GM23338 (cell line): ENCODE data around the gene FBXL20. TPM values are rescaled to one million over a fixed set of nuclear protein-coding genes. Genes with fewer than 3 reads are reported as not detected.

Source experiments
- ATAC-seq: fragments of 200-7000 bp; cut with Tn5 transposase; 3 replicates; pipeline ENCODE4 v1.9.1; 2020
- DNase-seq: peaks from one replicate; pipeline ENCODE4 v3.0.0-alpha.2; 2015; ENCODE audit warnings: low spot score
- H2AFZ ChIP-seq: fragments of 200-600 bp; sonication (generic); 2 replicates; pipeline ENCODE4 v1.8.0; 2016; ENCODE audit warnings: antibody characterized with exemption, mild to moderate bottlenecking, moderate library complexity
- H3F3A ChIP-seq: fragments of 200-600 bp; sonication (generic); replicated peaks from 2 replicates; pipeline ENCODE4 v1.8.0; 2017; ENCODE audit warnings: antibody characterized with exemption, mixed run types, low read depth
- H3K27ac ChIP-seq: fragments of 200-600 bp; sonication (generic); 2 replicates; pipeline ENCODE4 v1.6.1; 2016; ENCODE audit warnings: low read depth
- H3K27me3 ChIP-seq: fragments of 200-600 bp; sonication (generic); 2 replicates; pipeline ENCODE4 v1.8.0; 2016; ENCODE audit warnings: mild to moderate bottlenecking, mixed run types, moderate library complexity; ENCODE audit not compliant: insufficient read depth
- H3K36me3 ChIP-seq: fragments of 200-600 bp; sonication (generic); 2 replicates; pipeline ENCODE4 v1.8.0; 2016; ENCODE audit warnings: mild to moderate bottlenecking; ENCODE audit not compliant: insufficient read depth
- H3K4me1 ChIP-seq: fragments of 200-600 bp; sonication (generic); 2 replicates; pipeline ENCODE4 v1.8.0; 2016; ENCODE audit warnings: mild to moderate bottlenecking, moderate library complexity; ENCODE audit not compliant: insufficient read depth
- H3K4me2 ChIP-seq: fragments of 200-600 bp; sonication (generic); 2 replicates; pipeline ENCODE4 v1.7.1; 2017; ENCODE audit warnings: mixed run types
- H3K4me3 ChIP-seq: fragments of 200-600 bp; sonication (generic); 2 replicates; pipeline ENCODE4 v1.6.1; 2016; ENCODE audit warnings: mixed run types
- H3K79me2 ChIP-seq: fragments of 200-600 bp; sonication (generic); replicated peaks from 2 replicates; pipeline ENCODE4 v1.8.0; 2017; ENCODE audit warnings: mild to moderate bottlenecking; ENCODE audit not compliant: insufficient read depth
- H3K9me2 ChIP-seq: fragments of 200-600 bp; sonication (generic); 2 replicates; pipeline ENCODE4 v1.8.0; 2017; ENCODE audit not compliant: insufficient read depth
- H4K20me1 ChIP-seq: fragments of 200-600 bp; sonication (generic); replicated peaks from 2 replicates; pipeline ENCODE4 v1.8.0; 2017; ENCODE audit warnings: mild to moderate bottlenecking; ENCODE audit not compliant: insufficient read depth
- H3K27ac Mint-ChIP-seq: 2 replicates; pipeline ENCODE4 v1.8.0; 2020; ENCODE audit warnings: inconsistent platforms, mild to moderate bottlenecking, moderate library complexity, mixed read lengths
- H3K27me3 Mint-ChIP-seq: 3 replicates; pipeline ENCODE4 v1.8.0; 2022; ENCODE audit warnings: low read depth, mild to moderate bottlenecking, moderate library complexity, mixed read lengths, inconsistent platforms; ENCODE audit not compliant: insufficient read depth, poor library complexity
- H3K36me3 Mint-ChIP-seq: 3 replicates; pipeline ENCODE4 v1.8.0; 2021; ENCODE audit warnings: low read depth, mild to moderate bottlenecking, inconsistent platforms, moderate library complexity, mixed read lengths
- H3K4me1 Mint-ChIP-seq: 3 replicates; pipeline ENCODE4 v1.8.0; 2020; ENCODE audit warnings: mild to moderate bottlenecking, inconsistent platforms, mixed read lengths
- H3K4me3 Mint-ChIP-seq: 3 replicates; pipeline ENCODE4 v1.8.0; 2021; ENCODE audit warnings: moderate library complexity, mild to moderate bottlenecking, inconsistent platforms, mixed read lengths
- H3K9me3 Mint-ChIP-seq: 3 replicates; pipeline ENCODE4 v1.8.0; 2020; ENCODE audit warnings: moderate library complexity, mild to moderate bottlenecking, inconsistent platforms, mixed read lengths
- CREB1 ChIP-seq: fragments of 250-450 bp; sonication (Bioruptor Pico); IDR thresholded peaks from 2 replicates; pipeline ENCODE4 v1.5.0; 2020; ENCODE audit warnings: low read depth, mild to moderate bottlenecking, moderate library complexity
- CTCF ChIP-seq, 2 experiments: fragments of 200-600 bp in 1 of 2; sonication (generic) in 1 of 2; conservative IDR thresholded peaks; 2 replicates each; pipeline versions ENCODE4 v1.5.1 to v1.6.1; 2016 to 2017; ENCODE audit warnings: antibody characterized with exemption in 2 of 2, low read depth in 2 of 2, mild to moderate bottlenecking in 2 of 2, moderate library complexity in 1 of 2
- EZH2 ChIP-seq: fragments of 200-600 bp; sonication (generic); IDR thresholded peaks from one replicate; pipeline ENCODE4 v1.8.0; 2017; ENCODE audit warnings: antibody characterized with exemption, mild to moderate bottlenecking, low read depth; ENCODE audit not compliant: unreplicated experiment
- EZH2phosphoT487 ChIP-seq: fragments of 200-600 bp; sonication (generic); IDR thresholded peaks from one replicate; pipeline ENCODE4 v1.8.1; 2018; ENCODE audit warnings: antibody characterized with exemption; ENCODE audit not compliant: unreplicated experiment
- JUNB ChIP-seq: IDR thresholded peaks from one replicate; pipeline ENCODE4 v1.6.1; 2016; ENCODE audit warnings: antibody characterized with exemption; ENCODE audit not compliant: unreplicated experiment
- NANOG ChIP-seq: IDR thresholded peaks from 2 replicates; pipeline ENCODE4 v1.6.1; 2016; ENCODE audit warnings: antibody characterized with exemption, borderline replicate concordance
- REST ChIP-seq: IDR thresholded peaks from one replicate; pipeline ENCODE4 v1.6.1; 2018; ENCODE audit warnings: antibody characterized with exemption; ENCODE audit not compliant: unreplicated experiment
- STAT1 ChIP-seq: IDR thresholded peaks from one replicate; pipeline ENCODE4 v1.6.1; 2016; ENCODE audit warnings: antibody characterized with exemption; ENCODE audit not compliant: unreplicated experiment
- ZNF331 ChIP-seq: fragments of 250-450 bp; sonication (Bioruptor Pico); IDR thresholded peaks from 2 replicates; pipeline ENCODE4 v1.5.0; 2020; ENCODE audit warnings: low read depth, mild to moderate bottlenecking, moderate library complexity
- polyA plus RNA-seq: library from polyadenylated mRNA; unstranded; fragments of >200 nt; fragmentation: Nextera tagmentation; extraction: Ambion mirVana; gene quantifications from 2 replicates; pipeline ENCODE4 v1.2.1, GENCODE V29; 2016
- total RNA-seq: library from RNA; depleted of rRNA; stranded (reverse); fragments of >200 nt; shearing (Covaris generic); gene quantifications from 2 replicates; pipeline ENCODE4 v1.2.3, GENCODE V29; 2014
- TF ChIP-seq, protein P1 (sequence below): IDR thresholded peaks from 2 replicates; pipeline ENCODE4 v1.6.1; 2016; ENCODE audit warnings: antibody characterized with exemption

FBXL20 gene
- total and polyA plus RNA-seq, 2 experiments from 2014 or later = 2.9 to 6.9 TPM

DNA sequence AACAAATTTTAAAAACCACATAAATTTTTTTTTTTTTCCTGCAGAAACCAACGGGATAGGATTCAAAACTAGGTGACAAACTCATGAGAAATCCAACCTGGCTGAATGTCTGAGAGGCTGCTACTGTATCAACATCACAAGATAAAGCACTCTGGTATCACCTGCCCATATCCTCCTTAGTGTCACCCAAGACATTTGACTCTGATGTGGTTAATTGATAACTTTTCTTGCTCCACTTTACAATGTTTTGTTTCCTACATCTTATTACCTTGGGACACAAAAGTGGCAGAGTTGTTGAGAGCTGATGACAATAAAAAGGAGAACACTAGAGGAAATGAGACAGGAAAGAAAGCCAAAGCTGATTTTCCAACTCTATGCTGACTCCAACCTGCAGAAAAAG is 4.0 kb upstream of the FBXL20 start (continued):
- TF ChIP-seq REST = no peak
- no peak for TF ChIP-seq NANOG
- TF ChIP-seq JUNB = no peak
- TF ChIP-seq CREB1 (CRISPR knock-in tag) = no peak

GRCh38 chr17:39404542-39405378 is 3.3 kb upstream of the FBXL20 start:
- no peak overlapping the region for H2AFZ ChIP-seq
- TF ChIP-seq, protein P1, sequence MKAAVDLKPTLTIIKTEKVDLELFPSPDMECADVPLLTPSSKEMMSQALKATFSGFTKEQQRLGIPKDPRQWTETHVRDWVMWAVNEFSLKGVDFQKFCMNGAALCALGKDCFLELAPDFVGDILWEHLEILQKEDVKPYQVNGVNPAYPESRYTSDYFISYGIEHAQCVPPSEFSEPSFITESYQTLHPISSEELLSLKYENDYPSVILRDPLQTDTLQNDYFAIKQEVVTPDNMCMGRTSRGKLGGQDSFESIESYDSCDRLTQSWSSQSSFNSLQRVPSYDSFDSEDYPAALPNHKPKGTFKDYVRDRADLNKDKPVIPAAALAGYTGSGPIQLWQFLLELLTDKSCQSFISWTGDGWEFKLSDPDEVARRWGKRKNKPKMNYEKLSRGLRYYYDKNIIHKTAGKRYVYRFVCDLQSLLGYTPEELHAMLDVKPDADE = no peak
- no peak for TF ChIP-seq EZH2phosphoT487
- no peak for TF ChIP-seq REST
- TF ChIP-seq STAT1 = no peak
- TF ChIP-seq CREB1 (CRISPR knock-in tag) = no peak
- no peak for TF ChIP-seq JUNB
- TF ChIP-seq CTCF (conservative IDR thresholded peaks at IDR 0.05; ENCODE audit: low read depth in 2 of 2) = no peak
- TF ChIP-seq ZNF331 = no peak
- no peak for TF ChIP-seq EZH2
- H3K27me3 ChIP-seq = no peaks in the 10 kb centered on the region
- Mint-ChIP-seq H3K27me3 (peaks cover 12% of the 10 kb centered on the region), H3K36me3 (peaks cover 29% of the 10 kb centered on the region), H3K4me3 (no peak overlapping the region; the same call in 2 of the 3 replicates), H3K9me3 (no peaks in the 10 kb centered on the region; the same call in 2 of the 3 replicates), H3K27ac (no peak overlapping the region), H3K4me1 (peaks cover 13% of the 10 kb centered on the region)
- no peak overlapping the region for H3K27ac ChIP-seq
- no peak overlapping the region for H3K4me3 ChIP-seq
- no peak for DNase-seq
- no peak for ATAC-seq
- peaks cover 7% of the 10 kb centered on the region; the same call in 1 of the 2 replicates for H3F3A ChIP-seq
- no peaks in the 10 kb centered on the region for H3K9me2 ChIP-seq
- H3K36me3 ChIP-seq = peaks cover 18% of the 10 kb centered on the region
- no peak overlapping the region for H3K4me2 ChIP-seq
- no peaks in the 10 kb centered on the region; the same call in none of the 2 replicates for H3K4me1 ChIP-seq
- H4K20me1 ChIP-seq = peaks cover 11% of the 10 kb centered on the region; the same call in 1 of the 2 replicates
- peaks cover 12% of the 10 kb centered on the region for H3K79me2 ChIP-seq
